SU-DHL-6 (cell line): ENCODE data around the gene SLC8A1.

Source experiments
- H2AFZ ChIP-seq: fragments of 200-600 bp; sonication (generic); 2 replicates; pipeline ENCODE4 v1.6.1; 2014; ENCODE audit warnings: low read depth, mild to moderate bottlenecking, moderate library complexity, mixed read lengths, antibody characterized with exemption, low read length; ENCODE audit not compliant: severe bottlenecking
- H3F3A ChIP-seq: fragments of 200-600 bp; shearing (Covaris generic); 2 replicates; pipeline ENCODE4 v1.6.0; 2016; ENCODE audit warnings: antibody characterized with exemption, mild to moderate bottlenecking; ENCODE audit not compliant: insufficient read depth
- H3K27ac ChIP-seq: fragments of 200-600 bp; sonication (generic); 2 replicates; pipeline ENCODE4 v1.5.1; 2016; ENCODE audit warnings: low read depth, mild to moderate bottlenecking, low read length, moderate library complexity, mixed read lengths
- H3K27me3 ChIP-seq: fragments of 200-600 bp; sonication (generic), shearing (Covaris generic); 2 replicates; pipeline ENCODE4 v1.6.0; 2014; ENCODE audit warnings: mild to moderate bottlenecking, low read length
- H3K36me3 ChIP-seq: fragments of 200-600 bp; sonication (generic); 2 replicates; pipeline ENCODE4 v1.6.1; 2014; ENCODE audit warnings: mild to moderate bottlenecking, low read length, mixed read lengths
- H3K4me2 ChIP-seq: fragments of 300-600, 200-600 bp; shearing (Covaris generic), sonication (generic); 2 replicates; pipeline ENCODE4 v1.6.0; 2014; ENCODE audit warnings: low read length, low read depth, mild to moderate bottlenecking; ENCODE audit not compliant: poor library complexity, severe bottlenecking
- H3K4me3 ChIP-seq: fragments of 200-600 bp; sonication (generic); 2 replicates; pipeline ENCODE4 v1.5.1; 2014; ENCODE audit warnings: antibody characterized with exemption, low read length, mild to moderate bottlenecking, mixed read lengths; ENCODE audit not compliant: insufficient read depth, poor library complexity, severe bottlenecking
- H3K79me2 ChIP-seq: fragments of 200-600 bp; sonication (generic); 2 replicates; pipeline ENCODE4 v1.6.1; 2014; ENCODE audit warnings: mild to moderate bottlenecking, low read length, moderate library complexity; ENCODE audit not compliant: insufficient read depth
- H3K9ac ChIP-seq: fragments of 200-600 bp; sonication (generic); 2 replicates; pipeline ENCODE4 v1.7.0; 2014; ENCODE audit warnings: mild to moderate bottlenecking, low read length
- H3K9me2 ChIP-seq: fragments of 200-600 bp; sonication (generic); replicated peaks from 2 replicates; pipeline ENCODE4 v1.6.1; 2014; ENCODE audit warnings: low read length; ENCODE audit not compliant: insufficient read depth
- H3K9me3 ChIP-seq: fragments of 200-600 bp; sonication (generic); 2 replicates; pipeline ENCODE4 v1.6.1; 2014; ENCODE audit warnings: low read length, mixed read lengths; ENCODE audit not compliant: insufficient read depth
- H4K20me1 ChIP-seq: fragments of 200-600 bp; sonication (generic); 2 replicates; pipeline ENCODE4 v1.6.1; 2014; ENCODE audit warnings: low read depth, mild to moderate bottlenecking, antibody characterized with exemption, low read length, moderate library complexity, mixed read lengths
- CTCF ChIP-seq: fragments of 200-600 bp; sonication (generic); IDR thresholded peaks from one replicate; pipeline ENCODE4 v1.5.1; 2017; ENCODE audit warnings: antibody characterized with exemption, mild to moderate bottlenecking, low read length, moderate library complexity; ENCODE audit not compliant: insufficient read depth, poor library complexity, severe bottlenecking
- EZH2phosphoT487 ChIP-seq: fragments of 200-600 bp; sonication (generic), shearing (Covaris generic); conservative IDR thresholded peaks from 2 replicates; pipeline ENCODE4 v1.6.1; 2018; ENCODE audit warnings: mild to moderate bottlenecking, antibody characterized with exemption, low read length, moderate library complexity, mixed read lengths

SLC8A1 gene

GRCh38 chr2:40304340-40304739 lies 147.6 kb downstream of the SLC8A1 start:
- no peaks in the 10 kb centered on the region for H3K9me3 ChIP-seq
- H3K79me2 ChIP-seq, result no peaks in the 10 kb centered on the region
- no peaks in the 10 kb centered on the region; the same call in 1 of the 2 replicates for H3K9me2 ChIP-seq
- no peak overlapping the region for H2AFZ ChIP-seq
- no peaks in the 10 kb centered on the region for H4K20me1 ChIP-seq
- no peak overlapping the region for H3K4me2 ChIP-seq
- no peaks in the 10 kb centered on the region for H3K36me3 ChIP-seq
- no peaks in the 10 kb centered on the region for H3K27me3 ChIP-seq
- H3K9ac ChIP-seq, result no peak overlapping the region
- no peak overlapping the region for H3K4me3 ChIP-seq
- no peak for TF ChIP-seq CTCF
- TF ChIP-seq EZH2phosphoT487, result no peak
- H3F3A ChIP-seq, result no peaks in the 10 kb centered on the region
- no peak overlapping the region for H3K27ac ChIP-seq

GRCh38 chr2:40303746-40304145 lies 148.1 kb downstream of the SLC8A1 start:
- Histone ChIP-seq H3K27me3 (no peaks in the 10 kb centered on the region), H4K20me1 (no peaks in the 10 kb centered on the region), H3K9me3 (no peaks in the 10 kb centered on the region), H3K4me3 (no peak overlapping the region), H3F3A (no peaks in the 10 kb centered on the region), H3K9ac (no peak overlapping the region), H3K27ac (no peak overlapping the region), H2AFZ (no peak overlapping the region), H3K36me3 (no peaks in the 10 kb centered on the region), H3K9me2 (no peaks in the 10 kb centered on the region; the same call in 1 of the 2 replicates), H3K79me2 (no peaks in the 10 kb centered on the region), H3K4me2 (no peak overlapping the region)
- TF ChIP-seq EZH2phosphoT487 (no peak), CTCF (no peak)

- Histone ChIP-seq H2AFZ (no peak overlapping the region), H4K20me1 (no peaks in the 10 kb centered on the region), H3K36me3 (no peaks in the 10 kb centered on the region), H3K79me2 (no peaks in the 10 kb centered on the region), H3F3A (no peaks in the 10 kb centered on the region), H3K9ac (no peak overlapping the region), H3K9me2 (no peaks in the 10 kb centered on the region; the same call in 1 of the 2 replicates), H3K4me2 (no peak overlapping the region), H3K4me3 (no peak overlapping the region), H3K27me3 (no peaks in the 10 kb centered on the region), H3K27ac (no peak overlapping the region), H3K9me3 (no peaks in the 10 kb centered on the region)
- TF ChIP-seq CTCF (no peak), EZH2phosphoT487 (no peak)
Observed at GRCh38 chr2:40302751-40303325, 149.1 kb downstream of the SLC8A1 start.
